OCI-LY3 (cell line): ENCODE data around the gene SHC4.

Source experiments
- H2AFZ ChIP-seq: fragments of 200-600, 300-600 bp; shearing (Covaris generic); 2 replicates; pipeline ENCODE4 v1.6.0; 2014; ENCODE audit warnings: antibody characterized with exemption, low read depth, low read length
- H3K27ac ChIP-seq: fragments of 200-600, 300-600 bp; sonication (generic); 2 replicates; pipeline ENCODE4 v1.5.1; 2014; ENCODE audit warnings: mild to moderate bottlenecking, low read length, moderate library complexity, mixed read lengths
- H3K27me3 ChIP-seq: fragments of 200-600, 300-600 bp; sonication (generic); 2 replicates; pipeline ENCODE4 v1.6.1; 2014; ENCODE audit warnings: low read depth, low read length, mixed read lengths
- H3K36me3 ChIP-seq: fragments of 200-600, 300-600 bp; sonication (generic); replicated peaks from 2 replicates; pipeline ENCODE3; 2014; ENCODE audit warnings: low read depth, low read length, mixed read lengths
- H3K4me1 ChIP-seq: fragments of 300-600, 200-600 bp; sonication (generic); 2 replicates; pipeline ENCODE4 v1.6.1; 2014; ENCODE audit warnings: low read length, mixed read lengths
- H3K4me2 ChIP-seq: fragments of 200-600, 300-600 bp; sonication (generic); 2 replicates; pipeline ENCODE4 v1.6.1; 2014; ENCODE audit warnings: low read length, mixed read lengths
- H3K4me3 ChIP-seq: fragments of 300-600, 200-600 bp; sonication (generic); 2 replicates; pipeline ENCODE4 v1.5.1; 2014; ENCODE audit warnings: antibody characterized with exemption, mild to moderate bottlenecking, low read length, moderate library complexity
- H3K79me2 ChIP-seq: fragments of 300-600, 200-600 bp; shearing (Covaris generic); 2 replicates; pipeline ENCODE4 v1.6.1; 2014; ENCODE audit warnings: mild to moderate bottlenecking, low read length, mixed read lengths
- H3K9ac ChIP-seq: fragments of 300-600, 200-600 bp; shearing (Covaris generic); 2 replicates; pipeline ENCODE4 v1.6.0; 2014; ENCODE audit warnings: mild to moderate bottlenecking, low read length, moderate library complexity
- H3K9me3 ChIP-seq: fragments of 200-600, 300-600 bp; shearing (Covaris generic); 2 replicates; pipeline ENCODE4 v1.6.1; 2014; ENCODE audit warnings: low read length, mixed read lengths; ENCODE audit not compliant: insufficient read depth
- H4K20me1 ChIP-seq: fragments of 200-600, 300-600 bp; sonication (generic); 2 replicates; pipeline ENCODE4 v1.6.1; 2016; ENCODE audit warnings: low read length, mixed read lengths; ENCODE audit not compliant: insufficient read depth
- CTCF ChIP-seq: fragments of 200-600, 300-600 bp; sonication (generic); IDR thresholded peaks from 2 replicates; pipeline ENCODE4 v1.5.1; 2014; ENCODE audit warnings: antibody characterized with exemption, low read length, low read depth
- EZH2phosphoT487 ChIP-seq: fragments of 200-600 bp; shearing (Covaris generic); IDR thresholded peaks from 2 replicates; pipeline ENCODE4 v1.6.1; 2018; ENCODE audit warnings: antibody characterized with exemption, mixed run types, low read depth

Gene SHC4

GRCh38 chr15:48891232-48891765, 72.4 kb downstream of the SHC4 start:
- Histone ChIP-seq H3K9me3 (no peaks in the 10 kb centered on the region), H3K9ac (no peak overlapping the region), H3K4me2 (no peak overlapping the region), H3K27me3 (peaks cover 7% of the 10 kb centered on the region; the same call in 1 of the 2 replicates), H3K79me2 (no peaks in the 10 kb centered on the region), H3K27ac (no peak overlapping the region), H3K4me3 (no peak overlapping the region), H2AFZ (no peak overlapping the region), H3K36me3 (no peaks in the 10 kb centered on the region), H3K4me1 (peaks cover 5% of the 10 kb centered on the region; the same call in 1 of the 2 replicates), H4K20me1 (no peaks in the 10 kb centered on the region)
- no peak for TF ChIP-seq EZH2phosphoT487
- TF ChIP-seq CTCF = no peak

- Histone ChIP-seq H3K4me3 (no peak overlapping the region), H3K9ac (no peak overlapping the region), H3K4me2 (no peak overlapping the region), H3K27me3 (peaks cover 7% of the 10 kb centered on the region; the same call in 1 of the 2 replicates), H3K79me2 (no peaks in the 10 kb centered on the region), H3K9me3 (no peaks in the 10 kb centered on the region), H3K4me1 (peaks cover 5% of the 10 kb centered on the region; the same call in 1 of the 2 replicates), H2AFZ (no peak overlapping the region), H3K36me3 (no peaks in the 10 kb centered on the region), H3K27ac (no peak overlapping the region), H4K20me1 (no peaks in the 10 kb centered on the region)
- no peak for TF ChIP-seq EZH2phosphoT487
- TF ChIP-seq CTCF = no peak
Observed at GRCh38 chr15:48890375-48890972, 73.2 kb downstream of the SHC4 start.

GRCh38 chr15:48889925-48890324, 73.8 kb downstream of the SHC4 start:
- Histone ChIP-seq H3K9ac (no peak overlapping the region), H3K4me2 (no peak overlapping the region), H3K4me1 (peaks cover 5% of the 10 kb centered on the region; the same call in 1 of the 2 replicates), H3K79me2 (no peaks in the 10 kb centered on the region), H3K4me3 (no peak overlapping the region), H2AFZ (no peak overlapping the region), H3K27me3 (peaks cover 7% of the 10 kb centered on the region; the same call in 1 of the 2 replicates), H3K9me3 (no peaks in the 10 kb centered on the region), H3K36me3 (no peaks in the 10 kb centered on the region), H3K27ac (no peak overlapping the region), H4K20me1 (no peaks in the 10 kb centered on the region)
- TF ChIP-seq EZH2phosphoT487 (no peak), CTCF (no peak)

- H3K27ac ChIP-seq = no peak overlapping the region
- TF ChIP-seq EZH2phosphoT487 (no peak), CTCF (no peak)
- 0 out of 2 replicates have a peak, but pooled peaks cover 7% of the 10 kb centered on the region for H3K27me3 ChIP-seq
- no peak overlapping the region for H2AFZ ChIP-seq
- no peaks in the 10 kb centered on the region for H3K9me3 ChIP-seq
- H3K36me3 ChIP-seq = no peaks in the 10 kb centered on the region
- H3K79me2 ChIP-seq = no peaks in the 10 kb centered on the region
- peaks cover 5% of the 10 kb centered on the region; the same call in 1 of the 2 replicates for H3K4me1 ChIP-seq
- H3K9ac ChIP-seq = no peak overlapping the region
- no peak overlapping the region for H3K4me3 ChIP-seq
- no peaks in the 10 kb centered on the region for H4K20me1 ChIP-seq
- H3K4me2 ChIP-seq = no peak overlapping the region
Observed at GRCh38 chr15:48888836-48889235, 74.9 kb downstream of the SHC4 start.
